WTC11 (cell line): Measurements from ENCODE around the gene ATXN7. TPM values are rescaled to one million over a fixed set of nuclear protein-coding genes. Genes with fewer than 3 reads are reported as not detected.

ENCODE experiments used
- ATAC-seq: fragments of 200-7000 bp; cut with Tn5 transposase; 2 replicates; pipeline ENCODE4 v1.10.0; 2021; ENCODE audit warnings: mild to moderate bottlenecking, moderate library complexity
- CTCF ChIA-PET: fragments of 300-600 bp; sonication (Branson Sonifier 250); formaldehyde crosslinking; loops from one replicate; lab custom pipeline; 2021; ENCODE audit warnings: antibody characterized with exemption; lab: Charles Lee
- POLR2A ChIA-PET: fragments of 350-600 bp; sonication (Branson Sonifier 250); formaldehyde crosslinking; loops from one replicate; lab custom pipeline; 2021; ENCODE audit warnings: antibody characterized with exemption; lab: Charles Lee
- DNase-seq: peaks from one replicate; pipeline ENCODE4 v3.0.0; 2021; ENCODE audit warnings: low spot score
- H3K27ac Mint-ChIP-seq: 2 replicates; pipeline ENCODE4 v1.8.0; 2021; ENCODE audit warnings: mixed read lengths
- H3K27me3 Mint-ChIP-seq: 2 replicates; pipeline ENCODE4 v1.8.0; 2021; ENCODE audit warnings: low read depth, mild to moderate bottlenecking, moderate library complexity, mixed read lengths
- H3K36me3 Mint-ChIP-seq: 2 replicates; pipeline ENCODE4 v1.8.0; 2021; ENCODE audit warnings: mixed read lengths
- H3K4me1 Mint-ChIP-seq: 2 replicates; pipeline ENCODE4 v1.8.0; 2022; ENCODE audit warnings: mixed read lengths
- H3K4me3 Mint-ChIP-seq: 2 replicates; pipeline ENCODE4 v1.8.0; 2021; ENCODE audit warnings: mild to moderate bottlenecking, moderate library complexity, mixed read lengths
- H3K9me3 Mint-ChIP-seq: 2 replicates; pipeline ENCODE4 v1.8.0; 2021; ENCODE audit warnings: mixed read lengths
- AR ChIP-seq: fragments of 250-450 bp; sonication (Bioruptor Pico); IDR thresholded peaks from 2 replicates; pipeline ENCODE4 v1.9.0; 2021; ENCODE audit warnings: mild to moderate bottlenecking
- ATF2 ChIP-seq: sonication (generic); formaldehyde crosslinking; IDR thresholded peaks from 2 replicates; pipeline ENCODE4 v1.8.1; 2022; ENCODE audit warnings: low read depth, missing genetic modification reagents, borderline replicate concordance
- E2F1 ChIP-seq: sonication (generic); formaldehyde crosslinking; IDR thresholded peaks from 2 replicates; pipeline ENCODE4 v1.8.0; 2022; ENCODE audit warnings: mild to moderate bottlenecking, missing genetic modification reagents
- E2F4 ChIP-seq: sonication (generic); formaldehyde crosslinking; IDR thresholded peaks from 2 replicates; pipeline ENCODE4 v1.8.1; 2022; ENCODE audit warnings: low read depth, mild to moderate bottlenecking, moderate library complexity, missing genetic modification reagents, borderline replicate concordance
- ELF4 ChIP-seq: sonication (generic); formaldehyde crosslinking; IDR thresholded peaks from 2 replicates; pipeline ENCODE4 v1.8.1; 2022; ENCODE audit warnings: low read depth, mild to moderate bottlenecking, moderate library complexity, missing genetic modification reagents
- ERG ChIP-seq: fragments of 250-450 bp; sonication (Bioruptor Pico); IDR thresholded peaks from 2 replicates; pipeline ENCODE4 v1.8.0; 2021; ENCODE audit warnings: mild to moderate bottlenecking
- FOXP1 ChIP-seq: sonication (generic); formaldehyde crosslinking; IDR thresholded peaks from 2 replicates; pipeline ENCODE4 v1.8.0; 2022; ENCODE audit warnings: missing genetic modification reagents, mild to moderate bottlenecking, moderate library complexity, borderline replicate concordance
- HMGXB4 ChIP-seq: sonication (generic); formaldehyde crosslinking; IDR thresholded peaks from 2 replicates; pipeline ENCODE4 v1.8.1; 2023; ENCODE audit warnings: mild to moderate bottlenecking, moderate library complexity, missing genetic modification reagents
- IRF1 ChIP-seq: sonication (generic); formaldehyde crosslinking; IDR thresholded peaks from 2 replicates; pipeline ENCODE4 v1.8.0; 2023; ENCODE audit warnings: missing genetic modification reagents
- JUN ChIP-seq: sonication (generic); formaldehyde crosslinking; IDR thresholded peaks from 2 replicates; pipeline ENCODE4 v1.8.0; 2023; ENCODE audit warnings: mild to moderate bottlenecking, missing genetic modification reagents
- MLX ChIP-seq: sonication (generic); formaldehyde crosslinking; IDR thresholded peaks from 2 replicates; pipeline ENCODE4 v1.8.1; 2023; ENCODE audit warnings: mild to moderate bottlenecking, missing genetic modification reagents, moderate library complexity
- MYBL2 ChIP-seq: sonication (generic); formaldehyde crosslinking; IDR thresholded peaks from 2 replicates; pipeline ENCODE4 v1.8.1; 2023; ENCODE audit warnings: mild to moderate bottlenecking, moderate library complexity, missing genetic modification reagents
- NFYB ChIP-seq: sonication (generic); formaldehyde crosslinking; conservative IDR thresholded peaks from 2 replicates; pipeline ENCODE4 v1.8.0; 2022; ENCODE audit warnings: low read depth, missing genetic modification reagents
- TP53 ChIP-seq: sonication (generic); formaldehyde crosslinking; IDR thresholded peaks from 2 replicates; pipeline ENCODE4 v1.8.1; 2023; ENCODE audit warnings: mild to moderate bottlenecking, missing genetic modification reagents
- ZBTB21 ChIP-seq: sonication (generic); formaldehyde crosslinking; IDR thresholded peaks from 2 replicates; pipeline ENCODE4 v1.8.1; 2023; ENCODE audit warnings: mild to moderate bottlenecking, missing genetic modification reagents, borderline replicate concordance
- ZNF121 ChIP-seq: sonication (generic); formaldehyde crosslinking; IDR thresholded peaks from 2 replicates; pipeline ENCODE4 v1.8.0; 2023; ENCODE audit warnings: missing genetic modification reagents
- ZNF416 ChIP-seq: fragments of 250-450 bp; sonication (Bioruptor Pico); IDR thresholded peaks from 2 replicates; pipeline ENCODE4 v1.9.0; 2021; ENCODE audit warnings: mild to moderate bottlenecking, inconsistent platforms
- ZNF423 ChIP-seq: fragments of 250-450 bp; sonication (Bioruptor Pico); IDR thresholded peaks from 2 replicates; pipeline ENCODE4 v2.1.2; 2022; ENCODE audit warnings: mild to moderate bottlenecking, moderate library complexity
- ZNF671 ChIP-seq: fragments of 250-450 bp; sonication (Bioruptor Pico); IDR thresholded peaks from 2 replicates; pipeline ENCODE4 v1.8.0; 2021; ENCODE audit warnings: mild to moderate bottlenecking
- total RNA-seq: library from RNA; stranded (reverse); gene quantifications from 3 replicates; pipeline ENCODE4 v1.2.3, GENCODE V29; 2021

Gene ATXN7
- total RNA-seq, 1 experiment from 2014 or later, result 11.7 TPM

- H3K4me1 Mint-ChIP-seq, result no peaks in the 10 kb centered on the region
- H3K9me3 Mint-ChIP-seq, result no peaks in the 10 kb centered on the region
- no peak overlapping the region for H3K4me3 Mint-ChIP-seq
- H3K36me3 Mint-ChIP-seq, result peaks cover 38% of the 10 kb centered on the region
- POLR2A ChIA-PET, result no interaction called here
- no peak overlapping the region for H3K27ac Mint-ChIP-seq
- TF ChIP-seq FOXP1 (no peak), HMGXB4 (CRISPR knock-in tag) (no peak), ZNF416 (CRISPR knock-in tag) (no peak), MLX (no peak), ZNF121 (CRISPR knock-in tag) (no peak), ZBTB21 (CRISPR knock-in tag) (no peak), ATF2 (CRISPR knock-in tag) (no peak), ERG (CRISPR knock-in tag) (no peak), E2F4 (CRISPR knock-in tag) (no peak), MYBL2 (CRISPR knock-in tag) (no peak), TP53 (CRISPR knock-in tag) (no peak), ZNF671 (no peak), NFYB (no peak), E2F1 (no peak), IRF1 (CRISPR knock-in tag) (no peak), ZNF423 (CRISPR knock-in tag) (no peak), ELF4 (CRISPR knock-in tag) (no peak), JUN (no peak), AR (CRISPR knock-in tag) (no peak)
- TF ChIP-seq, all 79 proteins: peak for 0
- CTCF ChIA-PET, result interaction anchor here (0.6 kb wide), 1 partner anchor 14 kb away, joined by 3 read pairs; no protein-coding TSS in a partner anchor
- ATAC-seq (no peak), DNase-seq (no peak)
- H3K27me3 Mint-ChIP-seq, result no peaks in the 10 kb centered on the region
These were observed 145.1 kb downstream of the ATXN7 start for GRCh38 chr3:64008487-64009351.
